DOHH2 (cell line): Measurements from ENCODE around the gene CGB3.
A peak's percentile ranks its signal among the peaks of the same experiment; 100 is the strongest.

ENCODE experiments used
- H3F3A ChIP-seq: fragments of 200-600 bp; sonication (generic), shearing (Covaris generic); 2 replicates; pipeline ENCODE4 v1.6.0; 2016; ENCODE audit warnings: antibody characterized with exemption, mild to moderate bottlenecking; ENCODE audit not compliant: control insufficient read depth, insufficient read depth
- H3K27ac ChIP-seq: fragments of 200-600 bp; sonication (generic); 2 replicates; pipeline ENCODE4 v1.5.1; 2014; ENCODE audit warnings: low read depth, mild to moderate bottlenecking, low read length, moderate library complexity
- H3K27me3 ChIP-seq: fragments of 200-600 bp; sonication (generic); 2 replicates; pipeline ENCODE4 v1.6.1; 2014; ENCODE audit warnings: mild to moderate bottlenecking, low read length, mixed read lengths; ENCODE audit not compliant: control insufficient read depth
- H3K36me3 ChIP-seq: fragments of 200-600 bp; sonication (generic); 2 replicates; pipeline ENCODE4 v1.6.1; 2014; ENCODE audit warnings: mild to moderate bottlenecking, low read length, moderate library complexity, mixed read lengths; ENCODE audit not compliant: control insufficient read depth
- H3K4me1 ChIP-seq: fragments of 200-600 bp; sonication (generic); 2 replicates; pipeline ENCODE4 v1.6.1; 2014; ENCODE audit warnings: mild to moderate bottlenecking, low read length, mixed read lengths; ENCODE audit not compliant: control insufficient read depth
- H3K4me2 ChIP-seq: fragments of 200-600 bp; sonication (generic); 2 replicates; pipeline ENCODE4 v1.6.0; 2014; ENCODE audit warnings: mild to moderate bottlenecking, low read length, moderate library complexity
- H3K4me3 ChIP-seq: fragments of 200-600 bp; sonication (generic); 2 replicates; pipeline ENCODE4 v1.5.1; 2014; ENCODE audit warnings: mild to moderate bottlenecking, low read length, mixed read lengths
- H3K79me2 ChIP-seq: fragments of 200-600 bp; sonication (generic); 2 replicates; pipeline ENCODE4 v1.6.1; 2014; ENCODE audit warnings: mild to moderate bottlenecking, low read length, mixed read lengths; ENCODE audit not compliant: control insufficient read depth
- H3K9me2 ChIP-seq: fragments of 200-600 bp; sonication (generic); replicated peaks from 2 replicates; pipeline ENCODE4 v1.6.1; 2014; ENCODE audit warnings: mild to moderate bottlenecking, low read length, mixed read lengths; ENCODE audit not compliant: control insufficient read depth
- H3K9me3 ChIP-seq: fragments of 200-600 bp; sonication (generic); 2 replicates; pipeline ENCODE4 v1.6.1; 2014; ENCODE audit warnings: antibody characterized with exemption, low read length, mixed read lengths; ENCODE audit not compliant: control insufficient read depth, insufficient read depth
- H4K20me1 ChIP-seq: fragments of 200-600 bp; sonication (generic); 2 replicates; pipeline ENCODE4 v1.6.0; 2014; ENCODE audit warnings: low read depth, mild to moderate bottlenecking, antibody characterized with exemption, low read length, moderate library complexity; ENCODE audit not compliant: control insufficient read depth, insufficient read depth
- CTCF ChIP-seq: fragments of 200-600 bp; sonication (generic); IDR thresholded peaks from one replicate; pipeline ENCODE4 v1.5.1; 2014; ENCODE audit warnings: antibody characterized with exemption, mild to moderate bottlenecking, low read depth, low read length; ENCODE audit not compliant: poor library complexity, severe bottlenecking
- EZH2phosphoT487 ChIP-seq: fragments of 200-600 bp; sonication (generic); IDR thresholded peaks from 2 replicates; pipeline ENCODE4 v1.6.1; 2017; ENCODE audit warnings: borderline replicate concordance, mild to moderate bottlenecking, antibody characterized with exemption, low read length, moderate library complexity, mixed read lengths

CGB3 gene

GRCh38 chr19:49004133-49004532 is 20.0 kb downstream of the CGB3 start:
- no peaks in the 10 kb centered on the region; the same call in 1 of the 2 replicates for H4K20me1 ChIP-seq
- H3K36me3 ChIP-seq, result peaks cover 69% of the 10 kb centered on the region
- TF ChIP-seq EZH2phosphoT487, result no peak
- no peak for TF ChIP-seq CTCF
- no peak overlapping the region for H3K27ac ChIP-seq
- no peaks in the 10 kb centered on the region for H3F3A ChIP-seq
- H3K27me3 ChIP-seq, result no peaks in the 10 kb centered on the region
- no peaks in the 10 kb centered on the region for H3K9me2 ChIP-seq
- peaks cover 17% of the 10 kb centered on the region for H3K79me2 ChIP-seq
- H3K4me1 ChIP-seq, result peaks cover 4% of the 10 kb centered on the region
- no peak overlapping the region for H3K4me2 ChIP-seq
- no peaks in the 10 kb centered on the region for H3K9me3 ChIP-seq
- no peak overlapping the region for H3K4me3 ChIP-seq

GRCh38 chr19:48999481-49000325 is 24.4 kb downstream of the CGB3 start:
- Histone ChIP-seq H3K4me1 (peaks cover 12% of the 10 kb centered on the region), H4K20me1 (peaks cover 4% of the 10 kb centered on the region; the same call in 1 of the 2 replicates), H3K27ac (no peak overlapping the region), H3K79me2 (peaks cover 60% of the 10 kb centered on the region), H3K27me3 (no peaks in the 10 kb centered on the region), H3K9me3 (no peaks in the 10 kb centered on the region), H3K4me3 (no peak overlapping the region), H3K4me2 (no peak overlapping the region), H3K9me2 (no peaks in the 10 kb centered on the region), H3K36me3 (peaks cover 62% of the 10 kb centered on the region), H3F3A (no peaks in the 10 kb centered on the region)
- no peak for TF ChIP-seq EZH2phosphoT487
- peak; percentile 92 for TF ChIP-seq CTCF

GRCh38 chr19:48997972-48998371 is 26.2 kb downstream of the CGB3 start:
- no peak overlapping the region for H3K4me3 ChIP-seq
- peaks cover 71% of the 10 kb centered on the region for H3K79me2 ChIP-seq
- no peaks in the 10 kb centered on the region for H3K9me3 ChIP-seq
- H3K36me3 ChIP-seq, result peaks cover 56% of the 10 kb centered on the region
- H3K27ac ChIP-seq, result no peak overlapping the region
- no peaks in the 10 kb centered on the region for H3K27me3 ChIP-seq
- H3K9me2 ChIP-seq, result no peaks in the 10 kb centered on the region
- peaks cover 16% of the 10 kb centered on the region for H3K4me1 ChIP-seq
- no peak overlapping the region for H3K4me2 ChIP-seq
- H3F3A ChIP-seq, result no peaks in the 10 kb centered on the region
- peaks cover 4% of the 10 kb centered on the region; the same call in 1 of the 2 replicates for H4K20me1 ChIP-seq
- no peak for TF ChIP-seq EZH2phosphoT487
- TF ChIP-seq CTCF, result peak; percentile 85
